GM12801 (cell line): ENCODE data around the gene APC2.

Experiments
- TF ChIP-seq, protein P1 (sequence below): IDR thresholded peaks from one replicate; pipeline ENCODE4 v1.5.1; 2011; ENCODE audit warnings: control low read depth; ENCODE audit not compliant: insufficient read length; ENCODE audit errors: extremely low read depth

The APC2 gene

DNA sequence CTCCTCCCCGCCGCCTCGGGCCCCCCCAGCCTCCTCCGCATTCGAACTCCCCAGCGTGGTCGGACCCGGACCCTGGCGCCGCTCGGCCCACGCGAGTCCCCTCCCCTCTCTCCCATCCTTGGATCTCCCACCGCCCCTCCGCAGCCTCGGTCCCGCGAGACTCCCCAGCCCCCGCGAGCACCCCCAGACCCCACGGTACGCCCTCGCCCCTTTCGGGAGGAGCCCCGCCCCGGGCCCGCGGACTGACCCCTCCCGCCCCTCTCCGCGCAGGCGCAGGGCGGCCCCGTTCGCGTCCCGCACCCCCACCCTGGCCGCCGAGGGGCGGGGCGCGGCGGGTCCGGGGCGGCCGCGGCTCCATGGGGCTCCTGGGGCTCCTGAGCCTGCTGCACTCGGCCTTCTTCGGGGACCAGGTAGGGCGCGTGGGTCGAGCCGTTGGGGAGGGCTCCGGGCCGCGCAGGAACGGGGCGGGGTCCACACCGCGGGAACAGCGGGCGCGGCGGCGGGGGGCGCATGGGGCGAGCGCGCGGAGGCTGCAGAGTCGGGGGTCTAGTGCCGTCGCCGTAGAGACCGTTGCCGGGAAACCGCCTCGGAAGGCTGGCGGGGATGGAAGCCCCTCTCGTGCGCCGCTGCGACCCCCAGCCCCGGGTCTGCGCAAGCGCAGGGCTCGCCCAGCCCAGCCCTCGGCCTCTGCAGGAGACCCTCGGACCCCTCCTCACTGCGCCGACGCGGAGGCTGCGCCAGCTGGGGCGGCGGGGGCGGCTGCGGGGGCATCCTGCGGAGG, 3.8 kb upstream of the APC2 start:
- TF ChIP-seq, protein P1, sequence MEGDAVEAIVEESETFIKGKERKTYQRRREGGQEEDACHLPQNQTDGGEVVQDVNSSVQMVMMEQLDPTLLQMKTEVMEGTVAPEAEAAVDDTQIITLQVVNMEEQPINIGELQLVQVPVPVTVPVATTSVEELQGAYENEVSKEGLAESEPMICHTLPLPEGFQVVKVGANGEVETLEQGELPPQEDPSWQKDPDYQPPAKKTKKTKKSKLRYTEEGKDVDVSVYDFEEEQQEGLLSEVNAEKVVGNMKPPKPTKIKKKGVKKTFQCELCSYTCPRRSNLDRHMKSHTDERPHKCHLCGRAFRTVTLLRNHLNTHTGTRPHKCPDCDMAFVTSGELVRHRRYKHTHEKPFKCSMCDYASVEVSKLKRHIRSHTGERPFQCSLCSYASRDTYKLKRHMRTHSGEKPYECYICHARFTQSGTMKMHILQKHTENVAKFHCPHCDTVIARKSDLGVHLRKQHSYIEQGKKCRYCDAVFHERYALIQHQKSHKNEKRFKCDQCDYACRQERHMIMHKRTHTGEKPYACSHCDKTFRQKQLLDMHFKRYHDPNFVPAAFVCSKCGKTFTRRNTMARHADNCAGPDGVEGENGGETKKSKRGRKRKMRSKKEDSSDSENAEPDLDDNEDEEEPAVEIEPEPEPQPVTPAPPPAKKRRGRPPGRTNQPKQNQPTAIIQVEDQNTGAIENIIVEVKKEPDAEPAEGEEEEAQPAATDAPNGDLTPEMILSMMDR = no peak

DNA sequence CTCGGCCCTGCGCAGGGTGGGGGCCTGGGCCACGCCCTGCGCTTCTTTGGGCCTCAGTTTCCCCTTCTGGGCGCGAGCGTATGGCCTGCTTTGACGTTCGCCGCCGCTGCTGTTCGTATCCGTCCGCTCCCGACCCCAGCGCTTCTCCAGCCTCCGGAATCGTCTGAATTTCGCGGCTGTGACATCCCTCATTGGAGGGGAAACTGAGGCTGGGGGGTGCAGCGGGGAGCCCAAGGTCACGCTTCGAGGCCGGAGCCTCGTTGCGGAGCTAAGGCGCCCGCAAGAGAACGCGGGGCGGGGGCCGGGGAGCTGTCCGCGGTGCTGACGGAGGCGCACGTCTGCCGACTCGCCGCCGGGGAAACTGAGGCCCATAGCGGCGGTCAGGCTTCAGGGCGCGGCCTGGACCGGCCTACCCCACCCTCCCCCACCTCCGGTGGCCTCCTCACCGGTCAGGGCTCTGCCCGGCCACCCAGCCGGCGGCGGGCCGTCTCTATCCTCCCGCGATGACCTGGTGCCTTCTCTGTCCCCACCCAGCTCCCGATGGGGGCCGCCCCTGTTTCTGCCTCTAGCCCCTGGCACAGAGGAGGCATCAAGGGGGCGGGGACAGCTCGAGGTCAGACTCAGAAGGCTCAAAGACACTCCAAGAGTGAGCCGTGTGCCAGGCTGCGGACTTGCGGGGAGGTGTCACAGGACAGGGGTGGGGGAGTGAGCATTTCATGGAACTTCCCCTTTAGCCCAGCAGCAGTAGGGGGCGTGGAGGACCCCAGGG, 3.0 kb upstream of the APC2 start:
- TF ChIP-seq, protein P1 = no peak

DNA sequence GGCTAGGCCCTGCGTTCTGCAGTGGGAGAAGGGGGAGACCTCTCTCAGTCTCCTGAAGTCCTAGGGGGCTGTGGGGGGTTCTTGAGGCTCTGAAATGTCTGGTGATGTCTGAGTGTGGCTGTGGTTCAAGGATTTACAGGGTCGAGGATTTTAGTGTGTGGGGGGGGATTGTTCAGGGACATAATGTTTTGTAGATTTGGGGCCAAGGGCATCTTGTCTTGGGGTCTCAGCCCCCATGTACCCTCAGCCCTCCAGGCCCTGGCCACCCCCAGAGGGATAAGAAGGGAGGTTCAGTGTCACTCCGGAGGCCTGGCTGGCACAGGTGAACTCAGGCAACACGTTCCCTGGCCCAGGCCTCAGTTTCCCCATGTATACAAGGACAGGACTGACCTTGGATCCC, 2.4 kb upstream of the APC2 start:
- TF ChIP-seq, protein P1 = no peak

DNA sequence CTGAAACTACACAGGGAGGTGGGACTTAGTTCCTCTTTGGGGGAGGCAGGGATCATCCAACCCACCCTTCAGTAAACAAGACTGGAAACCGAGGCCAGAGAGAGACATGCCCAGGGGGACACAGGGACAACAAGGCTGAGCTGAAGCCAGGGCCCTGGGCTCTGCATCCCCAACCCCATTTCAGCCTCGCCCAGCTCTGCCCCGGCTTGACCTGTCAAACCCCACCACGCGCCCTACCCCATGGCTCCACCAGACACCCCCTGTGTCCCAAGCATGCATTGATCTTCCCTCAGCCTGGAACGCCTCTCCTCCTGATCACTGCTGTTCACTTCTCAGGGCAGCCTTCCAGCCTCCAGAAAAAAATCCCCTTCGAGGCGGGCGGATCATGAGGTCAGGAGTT, 2.0 kb upstream of the APC2 start:
- TF ChIP-seq, protein P1 = no peak

DNA sequence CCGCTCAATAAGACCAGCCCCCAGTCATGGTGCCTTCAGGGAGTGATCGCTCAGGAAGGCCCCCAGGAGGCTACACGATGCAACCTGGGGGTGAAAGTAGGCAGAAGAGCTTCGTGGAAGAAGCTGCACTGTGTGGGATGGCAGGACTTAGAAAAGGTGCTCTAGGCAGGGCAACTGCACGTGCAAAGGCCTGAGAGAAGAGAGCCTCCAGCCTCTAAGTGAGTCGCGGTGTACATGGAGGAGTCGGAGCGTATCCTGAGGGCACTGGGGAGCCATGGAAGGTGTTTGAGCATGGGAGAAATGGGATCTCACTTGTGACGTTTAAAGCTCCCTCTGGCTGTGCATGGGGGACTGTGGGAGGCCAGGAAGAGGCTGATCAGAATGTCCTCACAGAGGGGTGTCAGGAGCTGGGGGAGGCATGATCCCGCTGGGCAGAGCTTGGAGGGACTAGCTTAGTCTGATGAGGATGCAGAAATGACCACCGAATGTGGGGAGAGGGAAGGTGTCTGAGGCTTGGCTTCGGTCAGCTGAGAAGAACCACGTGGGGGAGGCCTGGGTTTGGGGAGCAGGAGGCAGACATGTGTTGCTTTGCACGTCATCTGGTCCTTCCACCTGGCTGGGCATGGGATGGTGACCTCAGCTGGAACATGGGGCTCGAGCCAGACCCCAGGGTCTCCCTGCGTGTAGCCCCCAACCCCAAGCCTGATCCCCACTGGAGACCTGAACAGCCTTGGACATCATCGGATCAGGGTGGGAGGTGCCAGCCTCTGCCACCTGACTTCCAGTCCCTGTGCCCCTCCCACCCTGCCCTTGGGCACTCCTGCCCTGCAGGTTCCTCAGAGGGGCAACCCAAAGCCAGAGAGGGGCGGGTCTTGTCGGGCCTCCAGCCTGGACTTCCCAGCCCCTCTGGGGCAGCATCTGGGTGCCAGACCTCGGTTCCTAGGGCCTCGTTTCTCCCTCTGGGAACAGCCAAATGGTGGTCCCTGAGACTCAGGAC, 1.1 kb downstream of the APC2 start:
- TF ChIP-seq, protein P1 = no peak

DNA sequence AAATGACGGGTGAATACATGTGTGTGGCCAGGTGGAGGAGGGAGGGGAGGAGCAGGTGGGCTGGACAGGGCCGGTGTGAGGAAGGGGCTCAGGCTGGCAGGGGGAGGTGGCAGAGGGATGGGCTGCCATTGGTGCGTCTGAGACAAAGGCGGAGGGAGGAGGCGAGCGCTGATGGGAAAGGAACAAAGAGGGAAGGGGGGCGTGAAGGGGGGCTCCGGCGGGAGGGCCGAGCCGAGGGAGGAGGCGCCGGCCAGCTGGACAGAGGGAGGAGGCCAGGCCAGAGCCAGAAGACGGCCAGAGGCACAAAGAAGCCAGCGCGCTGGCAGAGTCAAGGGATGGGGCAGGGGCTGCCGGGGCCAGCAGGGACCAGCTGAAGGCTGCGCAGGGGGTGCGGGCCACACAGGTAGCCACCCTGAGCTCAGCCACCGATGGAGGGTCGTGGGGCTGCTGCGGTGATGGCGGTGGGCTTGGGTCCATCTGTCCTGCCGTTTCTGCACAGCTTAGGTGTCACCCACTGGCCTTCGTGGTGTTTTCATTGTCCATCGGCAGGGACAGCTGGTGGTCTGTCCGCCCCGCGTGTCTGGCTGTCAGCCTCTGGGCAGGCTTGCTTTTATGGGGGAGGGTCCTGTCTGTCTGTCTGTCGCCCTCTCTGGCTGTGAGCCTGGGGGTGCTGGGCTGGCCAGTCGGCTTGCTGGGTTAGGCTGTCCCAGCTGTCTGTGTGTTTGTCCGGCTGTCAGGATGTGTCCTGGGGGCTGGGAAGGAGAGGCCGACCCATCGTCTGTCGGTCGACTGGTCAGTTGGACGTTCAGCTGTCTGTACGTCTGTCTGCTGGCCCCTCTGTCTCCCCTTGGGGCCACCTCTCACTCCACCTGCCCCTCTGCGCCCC, 2.2 kb downstream of the APC2 start:
- TF ChIP-seq, protein P1 = no peak
